H1 (cell line): ENCODE results near the gene P2RX5. TPM values are rescaled to one million over a fixed set of nuclear protein-coding genes. Genes with fewer than 3 reads are reported as not detected.
A peak's percentile ranks its signal among the peaks of the same experiment; 100 is the strongest.

ENCODE experiments used
- HDAC2 ChIP-seq, 2 experiments: fragments of 300-600 bp in 1 of 2; sonication (generic) in 1 of 2; IDR thresholded peaks; 2 replicates each; pipeline ENCODE4 v1.6.1; 2011 to 2012; ENCODE audit warnings: low read depth in 2 of 2, low read length in 2 of 2, mild to moderate bottlenecking in 2 of 2, moderate library complexity in 2 of 2, borderline replicate concordance in 1 of 2, inconsistent platforms in 1 of 2
- RNF2 ChIP-seq: fragments of 200-900, 300-1000 bp; sonication (generic); IDR thresholded peaks from 2 replicates; pipeline ENCODE4 v1.7.1; 2016; ENCODE audit warnings: borderline replicate concordance, low read depth, mild to moderate bottlenecking, antibody characterized with exemption, low read length; ENCODE audit not compliant: poor library complexity, severe bottlenecking; ENCODE audit errors: missing control alignments
- RXRA ChIP-seq: IDR thresholded peaks from 2 replicates; pipeline ENCODE4 v1.6.1; 2011; ENCODE audit warnings: low read depth, mild to moderate bottlenecking, low read length, moderate library complexity; ENCODE audit not compliant: insufficient read depth
- SAP30 ChIP-seq: fragments of 300-600 bp; sonication (generic); IDR thresholded peaks from 2 replicates; pipeline ENCODE4 v1.7.1; 2012; ENCODE audit warnings: low read length, moderate library complexity, mild to moderate bottlenecking, inconsistent platforms; ENCODE audit not compliant: insufficient read depth, insufficient replicate concordance
- SIX5 ChIP-seq: IDR thresholded peaks from 2 replicates; pipeline ENCODE4 v1.6.1; 2011; ENCODE audit warnings: mild to moderate bottlenecking, low read depth, low read length
- TAF7 ChIP-seq: optimal IDR thresholded peaks from 2 replicates; pipeline ENCODE3; 2011; ENCODE audit warnings: low read depth, mild to moderate bottlenecking, inconsistent platforms, low read length, moderate library complexity, borderline replicate concordance
- polyA plus RNA-seq, 7 experiments: library from polyadenylated mRNA; depleted of rRNA in 3 of 7; stranded (reverse) in 5 of 7; unstranded in 2 of 7; fragments of >200 nt in 5 of 7; fragments of 200-250 nt in 2 of 7; gene quantifications; 1 replicate in 5 of 7; 2 replicates in 1 of 7; 4 replicates in 1 of 7; pipeline versions ENCODE4 v1.2.1 to v1.2.3, GENCODE V29; 2011 to 2013; ENCODE audit warnings: missing spikeins in 2 of 7, mixed read lengths in 2 of 7
- total RNA-seq: library from RNA; stranded (reverse); fragmentation: NEBNext Ultra II Directional; extraction: Animal tissue kit (Norgen Biotek cat#: 25700); gene quantifications from 2 replicates; pipeline ENCODE4 v1.2.1, GENCODE V29; 2021
- TF ChIP-seq, protein P1 (sequence below): IDR thresholded peaks from 2 replicates; pipeline ENCODE4 v1.6.1; 2012; ENCODE audit warnings: inconsistent platforms

The P2RX5 gene
- total and polyA plus RNA-seq, 2 of the 8 experiments (the other 6 are each of a cell fraction or from before 2014, with no cell fraction given), result 12.0 to 15.6 TPM

DNA sequence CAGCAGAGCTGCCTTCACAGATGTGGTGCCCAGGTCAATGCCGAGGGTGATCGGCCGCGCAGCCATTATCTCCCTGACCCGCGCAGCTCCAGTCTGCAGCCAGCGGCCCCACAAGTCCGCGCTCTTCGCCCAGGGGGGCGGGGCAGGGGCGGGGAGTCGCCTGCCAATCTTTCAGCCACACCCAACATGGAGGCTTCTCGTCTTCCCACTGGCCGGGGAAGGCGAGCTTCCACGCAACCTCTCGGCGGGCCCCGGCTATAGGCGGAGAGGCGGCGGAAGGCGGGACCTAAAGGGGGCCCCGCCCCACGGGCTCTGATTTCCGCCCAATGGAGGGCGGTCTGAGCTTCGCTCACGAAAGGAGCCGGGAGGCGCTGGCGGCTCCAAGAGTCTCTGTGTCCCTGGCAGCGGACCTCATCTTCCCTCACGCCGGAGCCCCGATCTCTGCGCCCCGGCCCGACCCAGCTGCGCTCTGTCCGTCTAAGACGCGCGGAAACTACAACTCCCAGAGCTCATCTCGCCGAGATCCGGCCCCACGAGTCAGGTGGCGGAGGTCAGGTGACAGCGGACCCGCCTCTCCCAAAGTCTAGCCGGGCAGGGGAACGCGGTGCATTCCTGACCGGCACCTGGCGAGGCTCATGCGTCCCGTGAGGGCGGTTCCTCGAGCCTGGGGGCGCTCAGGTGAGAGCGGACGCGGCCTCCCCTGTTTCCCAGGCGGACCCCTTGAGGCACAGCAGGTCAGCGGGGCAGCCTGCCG lies 59.6 kb downstream of the P2RX5 start, which contains the start of the genes CTNS and SHPK (continued):
- TF ChIP-seq HDAC2 (IDR thresholded peaks at IDR 0.05; ENCODE audit: borderline replicate concordance in 1 of 2, low read depth in 2 of 2, low read length in 2 of 2) (0 out of 4 replicates have a peak, but pooled peaks of 1 of the 2 experiments have one; percentile 15), RNF2 (no peak), RXRA (no peak), SIX5 (peak; percentile 69), TAF7 (peak; percentile 68), SAP30 (peak; percentile 65)
- TF ChIP-seq, protein P1, sequence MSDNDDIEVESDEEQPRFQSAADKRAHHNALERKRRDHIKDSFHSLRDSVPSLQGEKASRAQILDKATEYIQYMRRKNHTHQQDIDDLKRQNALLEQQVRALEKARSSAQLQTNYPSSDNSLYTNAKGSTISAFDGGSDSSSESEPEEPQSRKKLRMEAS, result peak; percentile 91
- TF ChIP-seq, all 59 proteins: peak for 26
